GM19395 (cell line): ENCODE data around the gene FAM170A.
A peak's percentile ranks its signal among the peaks of the same experiment; 100 is the strongest.

Experiments
- ATAC-seq: cut with Tn5 transposase; IDR thresholded peaks from one replicate; pipeline ENCODE4 v1.9.1; 2021; ENCODE audit warnings: mild to moderate bottlenecking, moderate library complexity; ENCODE audit not compliant: unreplicated experiment

The FAM170A gene, protein sequence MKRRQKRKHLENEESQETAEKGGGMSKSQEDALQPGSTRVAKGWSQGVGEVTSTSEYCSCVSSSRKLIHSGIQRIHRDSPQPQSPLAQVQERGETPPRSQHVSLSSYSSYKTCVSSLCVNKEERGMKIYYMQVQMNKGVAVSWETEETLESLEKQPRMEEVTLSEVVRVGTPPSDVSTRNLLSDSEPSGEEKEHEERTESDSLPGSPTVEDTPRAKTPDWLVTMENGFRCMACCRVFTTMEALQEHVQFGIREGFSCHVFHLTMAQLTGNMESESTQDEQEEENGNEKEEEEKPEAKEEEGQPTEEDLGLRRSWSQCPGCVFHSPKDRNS

DNA sequence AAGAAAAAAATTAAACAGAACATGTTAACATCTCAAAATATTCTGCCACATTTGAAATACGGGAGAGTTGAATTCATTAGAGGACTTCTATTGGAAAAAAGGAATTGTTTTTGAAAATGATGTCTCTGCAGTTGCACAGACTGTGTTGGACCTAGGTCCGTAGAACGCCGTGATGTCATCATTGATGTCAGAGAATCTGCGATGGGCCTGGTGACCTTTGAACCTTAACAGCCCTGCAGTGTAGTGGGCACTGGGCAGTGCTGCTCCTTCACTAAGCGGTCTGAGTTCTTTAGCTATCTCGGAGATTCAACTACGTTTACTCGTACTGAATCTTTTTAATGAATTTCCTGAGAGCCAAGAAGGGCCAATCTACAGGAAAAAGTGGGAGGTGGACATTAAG is at the start of gene FAM170A:
FAM170A (plus strand) TSS at position 220 of the 400 bp plus-strand sequence. CDS start 211 bp downstream, outside the sequence.
- ATAC-seq = no peak

DNA sequence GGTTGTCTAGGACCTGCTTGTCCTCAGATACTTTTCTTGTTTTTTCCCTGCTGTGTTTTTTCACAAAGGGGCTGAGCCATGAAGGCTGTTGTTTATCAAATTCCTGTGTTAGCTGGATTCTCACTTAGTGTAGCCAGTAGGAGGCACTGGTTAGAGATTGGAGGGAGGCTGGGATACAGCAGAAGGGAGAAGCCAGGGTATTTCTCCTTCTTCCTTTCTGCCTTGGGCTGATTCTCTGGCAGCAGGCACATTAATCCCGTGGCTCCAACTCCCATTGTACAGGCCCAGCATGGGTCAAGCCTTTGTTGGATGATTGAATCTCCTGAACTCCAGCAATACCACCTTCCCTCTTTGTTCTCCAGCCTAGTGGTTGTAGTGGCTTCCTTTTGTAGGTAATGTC is 46.4 kb upstream of the FAM170A start:
- no peak for ATAC-seq

DNA sequence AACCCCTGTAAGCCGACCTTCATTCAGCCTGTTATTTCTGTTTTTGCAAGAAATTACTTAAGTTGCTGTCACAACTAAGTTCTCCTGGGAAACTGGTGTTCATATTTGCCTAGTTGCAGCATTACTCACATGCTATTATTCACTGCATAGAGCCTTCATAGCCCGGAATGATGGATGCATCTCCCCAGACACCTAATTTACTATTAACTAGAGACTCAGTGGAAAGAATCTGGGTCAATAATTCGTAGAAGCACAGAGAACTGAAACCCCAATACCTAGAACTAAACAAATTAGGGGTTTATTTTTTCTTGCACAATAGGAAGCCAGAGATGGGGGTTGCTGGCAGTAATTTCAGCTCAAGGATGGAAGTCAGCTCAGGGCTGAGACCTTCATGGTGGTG is 45.7 kb upstream of the FAM170A start:
- ATAC-seq = peak; percentile 91

DNA sequence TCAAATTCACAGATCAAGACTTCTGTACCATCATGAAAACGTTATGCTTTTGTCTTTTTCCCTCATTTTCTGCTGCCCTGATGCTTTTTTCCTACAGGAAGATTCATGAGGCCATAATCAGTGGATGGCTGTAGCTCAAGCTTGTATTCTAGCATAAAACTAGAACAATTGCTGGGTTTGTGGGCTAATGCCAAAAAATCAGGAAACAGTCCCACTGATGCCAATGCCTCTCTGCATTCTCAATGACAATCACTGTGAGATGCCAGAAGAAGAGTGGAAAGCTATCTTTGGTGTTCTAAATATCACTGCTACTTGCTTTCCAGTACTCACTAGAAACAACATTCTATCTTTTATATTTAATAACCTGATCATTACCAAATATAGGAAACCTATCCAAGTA is 33.3 kb upstream of the FAM170A start:
- no peak for ATAC-seq

DNA sequence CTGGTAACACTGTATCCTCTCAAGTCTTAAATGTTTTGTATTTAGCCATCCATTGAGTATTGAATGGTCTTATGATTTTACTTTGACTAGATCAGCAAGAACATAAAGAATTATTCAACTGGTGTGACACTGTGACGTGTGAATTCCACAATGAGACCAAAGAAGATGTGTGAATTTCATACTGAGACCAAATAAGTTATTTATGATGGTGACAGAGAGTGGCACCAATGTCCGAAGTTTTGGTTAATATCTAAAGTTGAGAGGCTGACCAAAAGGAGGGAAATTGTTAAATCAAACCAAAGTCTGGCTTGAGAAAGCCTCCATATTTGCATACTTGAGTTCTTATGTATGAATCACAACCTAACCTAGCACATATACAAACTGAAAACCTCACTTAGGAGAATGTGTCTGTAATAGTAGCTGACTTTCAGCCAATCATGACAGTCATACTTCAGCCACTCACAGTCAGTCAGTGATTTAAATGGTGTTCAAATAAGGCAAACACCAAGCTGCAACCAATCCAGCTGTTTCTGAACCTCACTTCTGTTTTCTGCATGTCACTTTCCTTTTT is 31.5 kb upstream of the FAM170A start:
- ATAC-seq = no peak

DNA sequence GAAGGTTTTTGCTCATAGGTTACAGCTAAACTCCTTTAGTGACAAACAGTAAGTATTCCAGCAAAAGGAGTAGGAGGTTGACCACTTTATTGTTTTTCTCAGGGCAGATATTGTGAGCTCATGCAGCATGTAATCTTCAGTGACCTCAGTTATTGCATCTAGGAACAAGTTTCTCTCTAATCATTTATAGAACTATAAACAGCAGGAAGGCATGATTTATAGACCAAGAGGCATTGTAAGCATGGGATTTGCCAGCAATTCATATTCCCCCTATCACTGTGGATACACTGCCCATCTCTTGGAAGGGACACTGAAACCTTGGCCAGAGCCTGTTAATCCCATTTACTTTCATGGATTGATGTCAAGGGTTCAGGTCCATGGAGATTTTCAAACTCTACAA is 15.4 kb upstream of the FAM170A start:
- no peak for ATAC-seq

DNA sequence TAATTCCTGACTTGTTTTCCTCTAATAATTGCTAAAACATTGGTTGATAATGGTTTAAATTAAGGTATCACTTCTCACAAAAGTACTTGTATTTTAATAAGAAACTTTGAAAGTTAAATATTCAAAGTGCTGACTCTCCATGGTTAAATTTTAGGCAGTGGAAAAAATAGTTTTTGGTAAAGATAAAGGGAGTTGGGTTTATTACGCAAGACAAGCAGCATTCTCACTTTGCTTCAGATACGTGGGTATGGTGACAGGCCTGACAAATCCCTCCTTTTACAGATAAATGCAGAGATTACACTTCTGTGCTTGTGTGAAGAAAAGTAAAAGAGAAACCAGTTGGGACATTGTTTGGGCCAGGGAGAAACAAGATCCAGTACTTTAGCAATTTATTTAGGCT is 14.5 kb upstream of the FAM170A start:
- ATAC-seq = no peak

DNA sequence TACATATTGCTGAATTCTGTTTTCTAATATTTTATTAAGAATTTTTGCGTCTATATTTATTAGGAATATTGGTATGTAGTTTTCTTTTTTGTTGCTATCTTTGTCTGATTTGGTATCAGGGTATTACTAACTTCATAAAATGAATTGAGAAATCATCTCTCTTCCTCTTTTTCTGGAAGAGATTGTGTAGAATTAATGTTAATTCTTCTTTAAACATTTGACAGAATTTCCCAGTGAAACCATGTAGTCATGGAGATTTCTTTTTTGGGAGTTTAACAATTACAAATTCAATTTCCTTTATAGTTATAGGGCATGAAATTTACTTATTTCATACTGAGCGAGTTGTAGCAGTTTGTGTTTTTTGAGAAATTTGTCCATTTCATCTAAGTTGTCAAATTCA is 3.3 kb upstream of the FAM170A start:
- no peak for ATAC-seq

DNA sequence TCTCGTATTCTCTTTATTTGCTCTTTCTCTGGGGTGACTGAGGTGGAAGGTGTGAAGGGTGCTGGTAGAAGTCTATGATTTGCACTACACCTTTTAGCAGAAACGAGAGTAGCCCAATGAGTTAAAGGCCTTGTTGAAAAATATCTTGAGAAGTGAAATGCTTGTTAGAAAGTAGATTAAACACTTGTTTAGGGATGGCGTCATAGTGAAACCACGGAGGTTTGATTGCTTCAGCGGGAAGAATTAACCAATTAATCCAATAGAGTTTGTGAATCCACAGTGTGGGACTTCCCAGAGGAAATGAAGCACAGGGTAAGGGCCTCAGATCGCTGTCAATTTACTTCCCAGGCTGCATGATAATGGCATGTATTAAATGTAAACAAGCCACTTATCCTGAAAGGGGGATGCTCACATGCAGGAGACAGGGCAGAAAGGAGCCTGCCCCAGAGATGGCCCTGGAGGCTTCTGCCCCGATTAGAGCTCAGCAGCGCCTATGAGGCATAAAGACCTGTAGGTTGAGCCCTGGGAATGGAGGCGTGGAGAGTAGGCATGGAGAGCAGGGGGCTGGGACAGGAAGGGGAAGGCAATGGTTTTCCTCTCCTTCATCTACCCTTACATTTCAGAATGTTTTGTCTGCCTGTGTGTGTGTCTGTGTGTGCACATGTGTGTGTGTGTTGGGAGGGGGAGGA is 1.5 kb downstream of the FAM170A start:
- ATAC-seq = no peak

DNA sequence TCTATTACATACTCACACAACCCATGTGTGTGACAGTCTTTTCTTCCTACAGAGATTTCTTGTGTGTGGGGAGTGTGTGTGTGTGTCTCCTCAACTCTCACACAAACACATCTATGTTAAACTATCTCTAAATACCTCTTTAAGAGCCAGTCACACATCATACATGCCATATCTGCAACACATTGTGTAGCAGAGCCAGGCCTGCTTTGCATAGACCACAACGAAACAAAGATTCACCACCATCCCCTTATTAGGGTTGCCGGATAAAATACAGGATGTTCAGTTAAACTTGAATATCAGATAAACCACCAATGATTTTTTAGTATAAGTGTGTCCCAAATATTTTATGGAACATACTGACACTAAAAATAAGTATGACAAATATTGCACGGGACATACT is 2.3 kb downstream of the FAM170A start:
- peak; percentile 53 for ATAC-seq

DNA sequence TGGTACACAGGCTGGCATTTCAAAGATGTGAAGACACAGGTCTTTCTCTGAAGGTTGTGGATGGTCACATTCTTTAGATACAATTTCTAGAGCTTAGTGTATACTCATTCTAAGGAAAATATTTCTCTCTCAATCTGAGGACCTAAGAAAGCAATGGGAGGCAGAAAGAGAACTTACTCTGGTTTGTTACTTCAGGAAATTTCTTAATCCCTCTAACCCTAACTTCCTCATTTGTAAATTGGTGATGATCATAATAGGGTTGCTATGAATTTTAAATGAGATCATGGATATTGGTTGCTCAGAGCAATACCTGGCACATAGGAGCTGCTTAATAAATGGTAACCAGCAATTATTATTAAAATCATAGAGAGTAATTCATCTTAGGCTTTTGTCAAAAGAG is 22.1 kb downstream of the FAM170A start:
- ATAC-seq = no peak

DNA sequence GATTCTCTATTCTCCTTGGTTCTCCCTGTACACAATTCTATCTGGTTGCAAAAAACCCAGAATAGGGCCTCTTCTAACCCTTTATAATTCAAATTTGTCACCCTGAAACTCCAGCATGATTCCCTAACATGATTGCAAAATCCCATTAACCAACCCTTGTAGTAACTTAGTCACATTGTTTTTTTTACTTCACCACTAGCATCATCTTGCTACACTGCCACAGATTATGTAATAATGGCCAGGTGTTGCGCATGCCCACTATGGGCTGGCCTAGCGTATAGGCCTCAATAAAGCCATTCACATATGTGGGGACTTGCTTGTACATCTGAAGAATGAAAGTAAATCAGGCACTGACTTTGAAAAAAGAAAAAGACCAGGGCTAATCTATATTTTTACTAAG is 25.7 kb downstream of the FAM170A start:
- no peak for ATAC-seq

DNA sequence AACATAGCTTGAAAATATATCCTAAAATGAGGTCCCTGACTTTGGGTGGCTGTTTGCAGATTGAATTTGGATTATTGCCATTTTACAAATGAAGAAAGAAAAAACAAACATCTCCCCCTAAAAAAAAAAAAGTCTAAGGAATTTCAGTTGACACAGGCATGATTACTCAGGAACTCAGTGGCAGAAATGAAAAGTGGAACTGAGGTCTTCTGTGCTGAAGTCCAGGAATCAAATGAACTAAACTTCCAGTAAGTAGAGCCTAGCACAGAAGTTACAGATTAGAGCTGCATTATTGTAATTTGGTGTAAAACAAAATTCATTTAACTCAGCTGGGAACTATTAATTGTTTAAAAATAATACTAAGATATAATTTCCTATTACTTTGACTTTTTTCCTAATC is 26.7 kb downstream of the FAM170A start:
- no peak for ATAC-seq

DNA sequence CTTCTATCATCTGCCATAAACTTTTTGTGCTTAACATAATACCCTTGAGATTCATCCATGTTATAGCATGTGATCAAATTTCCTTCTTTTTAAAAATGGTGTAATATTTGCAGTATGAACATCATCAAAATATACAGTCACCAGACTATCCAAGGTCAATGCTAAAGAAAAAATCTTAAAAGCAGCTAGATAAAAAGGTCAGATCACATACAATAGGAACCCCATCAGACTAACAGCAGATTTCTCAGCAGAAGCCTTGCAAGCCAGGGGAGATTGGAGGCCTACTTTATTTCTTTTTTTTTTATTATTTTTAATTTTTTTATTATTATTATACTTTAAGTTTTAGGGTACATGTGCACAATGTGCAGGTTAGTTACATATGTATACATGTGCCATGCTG is 37.2 kb downstream of the FAM170A start:
- ATAC-seq = no peak

DNA sequence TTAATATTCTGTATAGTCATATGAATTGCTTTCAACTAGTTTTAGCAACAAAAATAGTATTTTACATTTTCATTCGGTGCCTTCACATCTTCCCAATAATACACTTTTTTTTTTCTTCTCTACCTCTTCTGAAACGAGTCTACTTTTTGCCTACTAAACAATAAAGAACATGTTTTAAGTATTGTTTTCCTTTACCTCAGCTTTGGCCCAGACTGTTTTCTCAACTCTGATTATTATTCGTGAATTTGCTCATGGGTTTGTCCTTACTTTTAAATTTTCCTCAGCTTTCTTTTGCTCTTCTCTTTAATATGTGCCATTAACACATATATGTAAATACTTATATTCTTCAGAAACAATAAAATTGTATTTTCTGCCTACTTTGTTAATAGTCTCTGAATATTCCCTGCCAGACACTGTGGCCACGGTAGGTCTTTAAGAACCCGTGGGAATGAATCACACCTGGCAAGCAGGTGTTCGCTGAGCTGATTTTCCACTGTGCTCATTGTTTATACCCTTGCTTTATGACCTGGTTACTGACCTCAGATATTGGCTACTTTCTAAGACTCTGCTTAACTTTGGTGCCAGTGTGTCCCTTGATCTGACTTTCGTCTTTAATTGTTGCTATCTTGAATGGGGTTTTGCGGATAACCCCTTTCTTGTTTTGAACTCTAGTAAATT is 49.1 kb downstream of the FAM170A start:
- no peak for ATAC-seq

DNA sequence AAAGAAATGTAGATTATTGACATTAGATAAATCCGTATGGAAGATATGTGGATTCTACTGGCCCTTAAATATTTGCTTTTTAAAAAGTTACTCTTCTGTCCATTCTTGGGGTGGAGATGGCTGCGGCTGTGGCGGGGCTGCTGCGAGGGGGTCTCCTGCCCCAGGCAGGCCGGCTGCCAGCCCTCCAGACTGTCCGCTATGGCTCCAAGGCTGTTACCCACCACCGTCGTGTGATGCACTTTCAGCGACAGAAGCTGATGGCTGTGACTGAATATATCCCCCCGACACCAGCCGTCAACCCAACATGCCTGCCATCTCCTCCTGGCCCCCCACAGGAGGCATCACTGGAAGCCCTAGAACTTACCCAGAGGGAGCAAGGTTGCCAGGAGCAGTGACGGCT is 50.7 kb downstream of the FAM170A start:
- no peak for ATAC-seq

DNA sequence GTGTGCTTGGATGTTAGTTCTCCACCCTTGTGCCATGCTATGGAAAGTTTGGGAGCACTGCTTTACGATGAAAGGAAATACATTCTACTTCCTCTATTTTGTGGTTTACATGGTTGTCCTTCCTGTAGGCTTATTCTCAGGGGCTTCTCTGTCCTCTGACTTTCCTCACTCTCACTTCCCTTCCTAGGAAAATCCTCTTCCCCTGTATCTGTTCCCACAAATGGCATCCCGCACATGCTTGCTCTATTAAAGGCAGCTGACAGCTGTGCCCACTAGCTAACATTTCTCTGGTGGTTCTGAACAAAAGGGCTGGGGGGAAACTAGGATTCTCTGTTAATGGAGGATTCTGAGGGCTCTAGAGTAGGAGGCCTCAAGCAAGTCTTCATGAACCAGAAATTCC is 52.4 kb downstream of the FAM170A start:
- no peak for ATAC-seq

DNA sequence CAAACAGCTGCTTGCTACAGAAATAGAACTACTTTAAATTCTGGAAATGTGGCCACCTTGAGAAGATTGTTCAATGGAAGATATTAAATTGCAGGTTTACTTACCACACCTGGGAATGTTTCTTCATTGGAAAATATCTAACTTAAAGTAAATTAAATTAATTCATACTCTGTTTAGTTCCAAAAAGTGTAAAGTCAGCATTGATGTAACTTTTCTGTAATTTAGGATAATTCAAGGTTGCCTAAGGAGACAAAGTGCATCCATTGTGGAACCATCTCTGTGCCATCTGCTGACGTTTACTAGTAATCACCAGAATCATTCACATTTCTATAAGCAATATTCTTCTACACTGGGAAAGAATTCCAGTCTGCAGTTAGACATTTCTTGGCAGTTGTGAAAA is 53.0 kb downstream of the FAM170A start:
- no peak for ATAC-seq
